Measurements from ENCODE around the gene UGT1A4. TPM values are rescaled to one million over a fixed set of nuclear protein-coding genes. Genes with fewer than 3 reads are reported as not detected.

The UGT1A4 gene
- total RNA-seq, 2 experiments from 2014 or later = not detected

DNA sequence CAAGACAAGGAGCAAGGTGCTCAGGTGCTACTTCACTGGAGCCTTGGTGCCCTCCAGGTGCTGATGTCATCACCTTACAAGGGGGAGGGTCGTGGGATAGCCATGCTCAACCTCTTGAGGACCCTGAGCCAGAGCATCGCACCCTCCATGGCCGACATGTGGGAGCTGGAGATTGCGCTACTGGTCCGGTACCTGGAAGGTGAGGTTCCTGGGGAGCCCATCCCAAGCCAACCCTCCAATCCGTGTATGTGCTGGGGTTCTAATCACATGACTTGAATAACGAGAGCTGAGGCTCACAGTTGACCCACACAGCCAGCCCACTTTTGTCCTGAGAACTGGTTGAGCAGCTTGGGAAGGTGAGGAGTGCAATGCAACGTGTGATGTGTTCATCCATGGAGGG lies 85.5 kb downstream of the UGT1A4 start:
- Histone ChIP-seq H3K4me3 (ENCODE audit: low read length) (no peak overlapping the region), H3K27ac (ENCODE audit: low read depth in 1 of 2, low read length in 2 of 2) (no peak overlapping the region), H3K36me3 (ENCODE audit: insufficient read depth, low read length) (no peaks in the 10 kb centered on the region), H3K9me3 (ENCODE audit: control insufficient read depth in 1 of 2, insufficient read depth in 1 of 2, low read length in 2 of 2) (no peaks in the 10 kb centered on the region), H3K27me3 (ENCODE audit: control insufficient read depth in 1 of 2, insufficient read depth in 2 of 2, low read length in 2 of 2) (peaks cover 3 to 12% of the 10 kb centered on the region in 2 experiments), H3K4me1 (ENCODE audit: insufficient read depth, low read length) (no peaks in the 10 kb centered on the region)
- H3K27me3 Mint-ChIP-seq = peaks cover 15% of the 10 kb centered on the region
- TF ChIP-seq, protein P1, sequence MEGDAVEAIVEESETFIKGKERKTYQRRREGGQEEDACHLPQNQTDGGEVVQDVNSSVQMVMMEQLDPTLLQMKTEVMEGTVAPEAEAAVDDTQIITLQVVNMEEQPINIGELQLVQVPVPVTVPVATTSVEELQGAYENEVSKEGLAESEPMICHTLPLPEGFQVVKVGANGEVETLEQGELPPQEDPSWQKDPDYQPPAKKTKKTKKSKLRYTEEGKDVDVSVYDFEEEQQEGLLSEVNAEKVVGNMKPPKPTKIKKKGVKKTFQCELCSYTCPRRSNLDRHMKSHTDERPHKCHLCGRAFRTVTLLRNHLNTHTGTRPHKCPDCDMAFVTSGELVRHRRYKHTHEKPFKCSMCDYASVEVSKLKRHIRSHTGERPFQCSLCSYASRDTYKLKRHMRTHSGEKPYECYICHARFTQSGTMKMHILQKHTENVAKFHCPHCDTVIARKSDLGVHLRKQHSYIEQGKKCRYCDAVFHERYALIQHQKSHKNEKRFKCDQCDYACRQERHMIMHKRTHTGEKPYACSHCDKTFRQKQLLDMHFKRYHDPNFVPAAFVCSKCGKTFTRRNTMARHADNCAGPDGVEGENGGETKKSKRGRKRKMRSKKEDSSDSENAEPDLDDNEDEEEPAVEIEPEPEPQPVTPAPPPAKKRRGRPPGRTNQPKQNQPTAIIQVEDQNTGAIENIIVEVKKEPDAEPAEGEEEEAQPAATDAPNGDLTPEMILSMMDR (IDR thresholded peaks at IDR 0.05) = no peak
- ATAC-seq (ENCODE audit: poor library complexity) = no peak
- CTCF ChIA-PET = no interaction called here
- DNase-seq = no peak
- H3K4me1 Mint-ChIP-seq (ENCODE audit: low read depth) = no peaks in the 10 kb centered on the region
- H3K36me3 Mint-ChIP-seq (ENCODE audit: low read depth) = no peaks in the 10 kb centered on the region
- H3K27ac Mint-ChIP-seq = no peak overlapping the region
- H3K9me3 Mint-ChIP-seq = peaks cover 4% of the 10 kb centered on the region
- POLR2A ChIA-PET = no interaction called here
- intact Hi-C loops (cut with DNase I, micrococcal nuclease) = no loop called here
- H3K4me3 Mint-ChIP-seq = no peak overlapping the region

DNA sequence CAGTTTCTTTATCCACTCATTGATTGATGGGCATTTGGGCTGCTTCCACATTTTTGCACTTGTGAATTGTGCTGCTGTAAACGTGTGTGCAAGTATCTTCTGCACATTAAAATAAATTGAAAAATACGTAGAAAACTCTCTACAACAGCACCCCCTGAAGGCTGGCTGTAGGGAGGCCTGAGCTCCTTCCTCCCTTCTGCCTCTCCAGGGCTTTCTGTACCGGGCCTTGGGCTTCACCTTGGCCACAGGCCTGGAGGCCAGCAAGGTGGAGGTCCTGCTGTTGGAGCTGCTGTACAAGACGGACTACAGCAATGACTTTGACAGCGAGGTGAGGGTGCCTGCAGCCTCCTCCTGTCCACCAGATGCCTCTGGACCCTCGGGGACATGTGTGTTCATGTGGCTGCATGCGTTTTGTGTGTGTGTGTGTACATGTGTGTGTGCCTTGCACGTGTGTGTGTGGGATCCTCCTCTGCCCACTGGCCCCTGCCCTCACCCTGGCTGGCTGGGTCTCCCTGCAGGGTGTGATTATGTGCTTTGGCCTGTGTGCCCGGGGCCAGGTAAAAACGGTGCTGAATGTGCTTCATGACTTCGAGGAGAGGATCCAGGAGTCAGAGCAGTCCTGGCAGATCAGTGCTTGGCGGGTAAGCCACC lies 88.8 kb downstream of the UGT1A4 start:
- H3K27me3 Mint-ChIP-seq = peaks cover 24% of the 10 kb centered on the region
- H3K27ac Mint-ChIP-seq = no peak overlapping the region
- H3K36me3 Mint-ChIP-seq (ENCODE audit: low read depth) = no peaks in the 10 kb centered on the region
- H3K4me1 Mint-ChIP-seq (ENCODE audit: low read depth) = no peaks in the 10 kb centered on the region
- ATAC-seq (ENCODE audit: poor library complexity) (no peak), DNase-seq (peak in 1 of 14 experiments; percentile 2)
- Histone ChIP-seq H3K36me3 (ENCODE audit: insufficient read depth, low read length) (no peaks in the 10 kb centered on the region), H3K9me3 (ENCODE audit: control insufficient read depth in 1 of 2, insufficient read depth in 1 of 2, low read length in 2 of 2) (peaks cover 0 to 5% of the 10 kb centered on the region in 2 experiments), H3K27me3 (ENCODE audit: control insufficient read depth in 1 of 2, insufficient read depth in 2 of 2, low read length in 2 of 2) (peaks cover 8 to 12% of the 10 kb centered on the region in 2 experiments), H3K4me3 (ENCODE audit: low read length) (no peak overlapping the region), H3K4me1 (ENCODE audit: insufficient read depth, low read length) (no peaks in the 10 kb centered on the region), H3K27ac (ENCODE audit: low read depth in 1 of 2, low read length in 2 of 2) (no peak overlapping the region)
- H3K4me3 Mint-ChIP-seq = no peak overlapping the region
- CTCF ChIA-PET = no interaction called here
- TF ChIP-seq, protein P1 (IDR thresholded peaks at IDR 0.05) = no peak
- H3K9me3 Mint-ChIP-seq = no peaks in the 10 kb centered on the region
- POLR2A ChIA-PET = no interaction called here
- intact Hi-C loops (cut with DNase I, micrococcal nuclease) = no loop called here

DNA sequence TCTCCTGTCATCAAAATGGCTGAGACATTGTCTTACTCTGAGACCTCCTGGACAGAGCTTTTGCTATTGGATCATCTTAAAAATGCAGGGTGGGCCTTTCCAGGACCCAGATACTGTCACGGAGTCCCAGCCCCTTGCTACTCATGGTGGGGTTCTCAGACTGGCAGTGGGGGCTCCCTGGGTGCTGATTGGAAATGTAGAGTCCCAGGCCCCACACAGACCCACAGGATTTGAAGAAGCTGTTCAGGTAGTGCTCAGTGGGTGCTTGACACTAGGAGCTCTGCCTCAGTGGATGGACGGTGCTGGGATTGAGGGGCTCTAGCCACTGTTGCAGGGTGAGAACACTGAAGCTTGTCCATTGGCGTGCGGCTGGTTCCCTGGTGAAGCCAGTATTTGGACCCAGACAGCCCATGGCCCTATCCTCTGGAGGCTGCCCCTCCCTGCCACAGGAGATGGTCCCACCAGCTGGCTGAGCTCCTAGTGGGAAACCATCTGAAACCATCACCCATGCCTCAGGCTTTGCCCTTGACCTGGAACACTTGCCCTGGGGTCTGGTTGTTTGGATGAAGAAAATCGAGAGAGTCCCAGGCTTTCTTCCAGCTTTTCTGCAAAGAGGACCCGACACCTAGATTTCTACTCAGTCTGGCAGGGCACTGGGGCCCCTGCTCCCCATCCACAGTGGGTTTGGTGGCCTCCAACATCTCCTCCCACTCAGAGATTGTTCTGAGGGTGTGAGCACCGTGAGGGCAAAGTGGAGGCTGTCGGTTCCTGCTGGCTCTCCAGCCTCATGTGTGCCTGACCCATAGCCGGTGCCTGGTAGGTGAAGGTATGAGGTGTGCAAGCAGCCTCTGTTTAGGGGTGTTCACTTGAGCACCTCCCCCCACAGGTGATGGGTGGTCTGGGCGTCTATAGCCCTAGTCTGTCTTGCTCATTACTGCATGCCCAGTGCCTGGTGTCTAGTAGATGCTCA lies 89.7 kb downstream of the UGT1A4 start:
- Histone ChIP-seq H3K27me3 (ENCODE audit: control insufficient read depth in 1 of 2, insufficient read depth in 2 of 2, low read length in 2 of 2) (peaks cover 8 to 12% of the 10 kb centered on the region in 2 experiments), H3K36me3 (ENCODE audit: insufficient read depth, low read length) (no peaks in the 10 kb centered on the region), H3K4me3 (ENCODE audit: low read length) (no peak overlapping the region), H3K9me3 (ENCODE audit: control insufficient read depth in 1 of 2, insufficient read depth in 1 of 2, low read length in 2 of 2) (peaks cover 0 to 5% of the 10 kb centered on the region in 2 experiments), H3K27ac (ENCODE audit: low read depth in 1 of 2, low read length in 2 of 2) (no peak overlapping the region), H3K4me1 (ENCODE audit: insufficient read depth, low read length) (no peaks in the 10 kb centered on the region)
- no peaks in the 10 kb centered on the region for H3K36me3 Mint-ChIP-seq (ENCODE audit: low read depth)
- ATAC-seq (ENCODE audit: poor library complexity) (no peak), DNase-seq (peak in 2 of 14 experiments; percentile 2 to 12)
- TF ChIP-seq, protein P1 (IDR thresholded peaks at IDR 0.05) = no peak
- intact Hi-C loops (cut with DNase I, micrococcal nuclease) = no loop called here
- no peaks in the 10 kb centered on the region for H3K4me1 Mint-ChIP-seq (ENCODE audit: low read depth)
- CTCF ChIA-PET = no interaction called here
- H3K4me3 Mint-ChIP-seq = no peak overlapping the region
- peaks cover 20% of the 10 kb centered on the region for H3K27me3 Mint-ChIP-seq
- POLR2A ChIA-PET = no interaction called here
- no peak overlapping the region for H3K27ac Mint-ChIP-seq
- H3K9me3 Mint-ChIP-seq = no peaks in the 10 kb centered on the region

Measured in CD4-positive, alpha-beta T cell (primary cell).